Activated naive CD8-positive, alpha-beta T cell treated with anti-CD3 and anti-CD28 coated beads, Interleukin-2, amount 50 U/mL, for 24 hours (primary cell): ENCODE data around the gene DNAJC17.

Experiments used
- ATAC-seq: fragments of 150-1000 bp; cut with Tn5 transposase; one replicate; pipeline ENCODE4 v1.10.0; 2021
- DNase-seq: peaks from one replicate; pipeline ENCODE4 v3.0.0; 2021
- H3K27ac Mint-ChIP-seq: one replicate; pipeline ENCODE4 v1.8.0; 2021; ENCODE audit warnings: mild to moderate bottlenecking, mixed read lengths
- H3K27me3 Mint-ChIP-seq: one replicate; pipeline ENCODE4 v1.8.0; 2021; ENCODE audit warnings: mixed read lengths
- H3K36me3 Mint-ChIP-seq: one replicate; pipeline ENCODE4 v1.8.0; 2021; ENCODE audit warnings: low read depth, mixed read lengths
- H3K4me1 Mint-ChIP-seq: one replicate; pipeline ENCODE4 v1.8.0; 2021; ENCODE audit warnings: mixed read lengths
- H3K4me3 Mint-ChIP-seq: one replicate; pipeline ENCODE4 v1.8.0; 2021; ENCODE audit warnings: mild to moderate bottlenecking, moderate library complexity, mixed read lengths
- H3K9me3 Mint-ChIP-seq: one replicate; pipeline ENCODE4 v1.8.0; 2021; ENCODE audit warnings: mixed read lengths

DNAJC17 gene, protein sequence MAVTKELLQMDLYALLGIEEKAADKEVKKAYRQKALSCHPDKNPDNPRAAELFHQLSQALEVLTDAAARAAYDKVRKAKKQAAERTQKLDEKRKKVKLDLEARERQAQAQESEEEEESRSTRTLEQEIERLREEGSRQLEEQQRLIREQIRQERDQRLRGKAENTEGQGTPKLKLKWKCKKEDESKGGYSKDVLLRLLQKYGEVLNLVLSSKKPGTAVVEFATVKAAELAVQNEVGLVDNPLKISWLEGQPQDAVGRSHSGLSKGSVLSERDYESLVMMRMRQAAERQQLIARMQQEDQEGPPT

DNA sequence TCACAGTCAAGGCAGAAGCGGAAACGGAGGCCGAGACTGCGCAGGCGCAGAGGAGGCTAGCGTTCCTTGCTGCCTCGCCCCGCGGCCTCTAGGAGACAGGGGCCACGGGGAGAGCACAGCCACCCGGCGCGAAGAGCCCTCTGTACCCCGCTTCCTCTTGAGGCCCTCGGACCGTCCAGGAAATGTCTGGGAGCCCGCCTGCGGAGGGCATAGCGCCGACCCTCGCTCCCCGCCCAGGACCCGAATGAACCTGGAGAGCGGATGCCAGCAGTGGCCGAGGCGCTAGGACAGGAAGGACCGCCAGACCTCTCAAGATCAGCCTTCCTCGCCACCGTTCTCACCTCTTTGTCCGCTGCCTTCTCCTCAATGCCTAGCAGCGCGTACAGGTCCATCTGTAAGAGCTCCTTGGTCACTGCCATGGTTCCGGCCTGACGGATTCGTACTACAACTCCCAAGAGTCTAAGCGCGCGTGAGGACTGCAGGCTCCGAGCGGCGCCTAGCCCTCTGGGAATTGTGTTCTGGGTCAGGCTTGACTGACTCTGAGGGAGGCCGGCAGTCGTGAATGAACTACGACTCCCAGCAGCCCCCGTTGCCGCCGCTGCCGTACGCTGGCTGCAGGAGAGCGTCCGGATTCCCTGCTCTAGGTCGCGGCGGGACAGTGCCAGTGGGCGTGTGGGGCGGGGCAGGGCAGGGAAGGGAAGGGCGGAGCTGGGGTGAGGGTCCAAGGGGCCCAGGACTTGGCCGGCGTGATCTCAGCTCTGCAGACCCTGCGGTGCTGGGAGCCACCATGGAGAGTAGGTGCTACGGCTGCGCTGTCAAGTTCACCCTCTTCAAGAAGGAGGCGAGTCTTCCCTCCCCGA, at the start of gene DNAJC17, which contains the start of gene ZFYVE19:
DNAJC17 (minus strand) TSS at position 446 of the 860 bp plus-strand sequence; CDS start at position 419, 27 bp downstream.
ZFYVE19 (plus strand) TSS at position 62 of the 860 bp plus-strand sequence; CDS start at position 563, 501 bp downstream.
- Mint-ChIP-seq H3K27me3 (no peaks in the 10 kb centered on the region), H3K9me3 (no peaks in the 10 kb centered on the region), H3K36me3 (peaks cover 9% of the 10 kb centered on the region), H3K4me1 (peaks cover 24% of the 10 kb centered on the region), H3K4me3 (peak within 1 kb of the TSS; percentile 92), H3K27ac (peak within 1 kb of the TSS; percentile 99)
- peak; percentile 96 for DNase-seq
- peak; percentile 99 for ATAC-seq

DNA sequence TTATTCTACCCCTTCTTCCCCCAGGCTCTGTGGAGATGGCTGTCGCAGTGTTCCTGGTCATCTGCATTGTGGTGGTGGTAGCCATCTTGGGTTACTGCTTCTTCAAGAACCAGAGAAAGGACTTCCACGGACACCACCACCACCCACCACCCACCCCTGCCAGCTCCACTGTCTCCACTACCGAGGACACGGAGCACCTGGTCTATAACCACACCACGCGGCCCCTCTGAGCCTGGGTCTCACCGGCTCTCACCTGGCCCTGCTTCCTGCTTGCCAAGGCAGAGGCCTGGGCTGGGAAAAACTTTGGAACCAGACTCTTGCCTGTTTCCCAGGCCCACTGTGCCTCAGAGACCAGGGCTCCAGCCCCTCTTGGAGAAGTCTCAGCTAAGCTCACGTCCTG, 49.5 kb upstream of the DNAJC17 start:
- Mint-ChIP-seq H3K4me1 (no peaks in the 10 kb centered on the region), H3K36me3 (no peaks in the 10 kb centered on the region), H3K9me3 (no peaks in the 10 kb centered on the region), H3K27me3 (no peaks in the 10 kb centered on the region), H3K4me3 (no peak overlapping the region), H3K27ac (no peak overlapping the region)
- no peak for DNase-seq
- no peak for ATAC-seq

DNA sequence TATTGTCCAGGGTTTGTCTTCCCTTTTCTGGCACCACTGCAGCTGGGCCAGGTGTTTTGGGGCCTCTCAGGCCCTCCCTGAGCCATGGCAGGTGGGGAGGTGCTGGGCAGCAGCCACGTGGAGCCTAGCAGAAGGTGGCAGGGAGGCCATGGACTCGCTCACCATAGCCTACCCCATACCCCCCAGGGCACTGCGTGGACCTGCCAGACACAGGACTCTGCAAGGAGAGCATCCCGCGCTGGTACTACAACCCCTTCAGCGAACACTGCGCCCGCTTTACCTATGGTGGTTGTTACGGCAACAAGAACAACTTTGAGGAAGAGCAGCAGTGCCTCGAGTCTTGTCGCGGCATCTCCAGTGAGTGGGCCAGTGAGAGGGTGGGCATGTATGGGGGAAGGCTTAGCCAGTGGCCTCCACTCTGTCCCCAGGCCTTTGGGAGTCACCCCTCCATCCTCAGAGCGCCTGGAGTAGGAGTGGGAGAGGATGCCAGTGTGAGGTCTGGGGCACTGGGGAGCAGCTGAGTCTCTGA, 48.5 kb upstream of the DNAJC17 start:
- Mint-ChIP-seq H3K27ac (no peak overlapping the region), H3K4me3 (no peak overlapping the region), H3K9me3 (no peaks in the 10 kb centered on the region), H3K36me3 (no peaks in the 10 kb centered on the region), H3K4me1 (no peaks in the 10 kb centered on the region), H3K27me3 (no peaks in the 10 kb centered on the region)
- ATAC-seq (no peak), DNase-seq (no peak)

DNA sequence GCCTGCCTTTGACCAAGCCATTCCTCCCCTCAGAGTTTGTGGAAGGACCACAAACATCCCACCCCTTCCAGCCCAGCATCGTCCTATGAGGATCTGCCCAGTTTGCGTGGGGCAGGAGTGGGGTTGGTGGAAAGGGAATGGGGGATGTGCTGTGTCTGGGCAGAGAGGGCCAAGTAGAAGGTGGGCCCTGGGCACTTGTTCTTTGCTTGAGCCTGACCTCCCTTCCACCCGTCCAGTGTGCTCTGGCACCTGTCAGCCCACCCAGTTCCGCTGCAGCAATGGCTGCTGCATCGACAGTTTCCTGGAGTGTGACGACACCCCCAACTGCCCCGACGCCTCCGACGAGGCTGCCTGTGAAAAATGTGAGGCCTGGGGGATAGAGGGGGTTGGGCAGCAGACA, 46.9 kb upstream of the DNAJC17 start:
- H3K4me3 Mint-ChIP-seq, result no peak overlapping the region
- no peak overlapping the region for H3K27ac Mint-ChIP-seq
- no peaks in the 10 kb centered on the region for H3K9me3 Mint-ChIP-seq
- H3K4me1 Mint-ChIP-seq, result no peaks in the 10 kb centered on the region
- DNase-seq (no peak), ATAC-seq (no peak)
- no peaks in the 10 kb centered on the region for H3K36me3 Mint-ChIP-seq
- no peaks in the 10 kb centered on the region for H3K27me3 Mint-ChIP-seq

DNA sequence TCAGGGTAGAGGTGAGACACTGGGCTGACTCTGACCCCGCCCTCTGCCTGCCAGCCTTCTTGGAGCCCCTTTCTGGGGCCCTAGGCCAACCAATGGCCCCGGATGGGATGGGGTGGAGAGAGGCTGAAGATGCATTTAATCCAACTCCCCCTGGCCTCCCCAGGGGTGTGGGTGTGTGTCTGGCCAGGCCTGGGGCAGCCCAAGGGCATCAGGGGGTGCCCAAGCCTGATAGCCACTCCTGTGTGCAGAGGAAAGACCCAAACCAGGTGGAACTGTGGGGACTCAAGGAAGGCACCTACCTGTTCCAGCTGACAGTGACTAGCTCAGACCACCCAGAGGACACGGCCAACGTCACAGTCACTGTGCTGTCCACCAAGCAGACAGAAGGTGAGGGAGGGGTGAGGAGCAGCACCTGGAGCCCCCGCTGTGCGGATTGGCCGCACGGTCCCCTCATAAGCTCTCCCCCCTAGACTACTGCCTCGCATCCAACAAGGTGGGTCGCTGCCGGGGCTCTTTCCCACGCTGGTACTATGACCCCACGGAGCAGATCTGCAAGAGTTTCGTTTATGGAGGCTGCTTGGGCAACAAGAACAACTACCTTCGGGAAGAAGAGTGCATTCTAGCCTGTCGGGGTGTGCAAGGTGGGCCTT, 46.1 kb upstream of the DNAJC17 start:
- Mint-ChIP-seq H3K4me1 (no peaks in the 10 kb centered on the region), H3K36me3 (no peaks in the 10 kb centered on the region), H3K27ac (no peak overlapping the region), H3K27me3 (no peaks in the 10 kb centered on the region), H3K9me3 (no peaks in the 10 kb centered on the region), H3K4me3 (no peak overlapping the region)
- no peak for DNase-seq
- no peak for ATAC-seq

DNA sequence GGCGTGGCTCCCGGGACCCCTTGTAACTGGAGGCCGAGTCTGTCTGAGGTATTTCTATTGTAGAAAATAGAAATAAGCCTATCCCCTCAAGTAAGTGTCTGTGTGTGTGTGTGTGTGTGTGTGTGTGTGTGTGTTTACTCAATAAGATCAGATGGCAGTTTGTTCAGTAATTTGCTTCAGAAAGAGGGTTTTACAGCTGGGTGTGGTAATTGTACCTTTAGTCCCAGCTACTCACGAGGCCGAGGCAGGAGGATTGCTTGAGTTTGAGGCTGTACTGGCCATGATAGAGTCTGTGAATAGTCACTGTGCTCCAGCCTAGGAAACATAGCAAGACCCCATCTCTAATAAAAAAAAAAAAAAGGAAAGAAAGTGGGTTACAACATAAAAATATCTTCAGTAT, 45.3 kb upstream of the DNAJC17 start:
- H3K9me3 Mint-ChIP-seq, result no peaks in the 10 kb centered on the region
- no peaks in the 10 kb centered on the region for H3K36me3 Mint-ChIP-seq

DNA sequence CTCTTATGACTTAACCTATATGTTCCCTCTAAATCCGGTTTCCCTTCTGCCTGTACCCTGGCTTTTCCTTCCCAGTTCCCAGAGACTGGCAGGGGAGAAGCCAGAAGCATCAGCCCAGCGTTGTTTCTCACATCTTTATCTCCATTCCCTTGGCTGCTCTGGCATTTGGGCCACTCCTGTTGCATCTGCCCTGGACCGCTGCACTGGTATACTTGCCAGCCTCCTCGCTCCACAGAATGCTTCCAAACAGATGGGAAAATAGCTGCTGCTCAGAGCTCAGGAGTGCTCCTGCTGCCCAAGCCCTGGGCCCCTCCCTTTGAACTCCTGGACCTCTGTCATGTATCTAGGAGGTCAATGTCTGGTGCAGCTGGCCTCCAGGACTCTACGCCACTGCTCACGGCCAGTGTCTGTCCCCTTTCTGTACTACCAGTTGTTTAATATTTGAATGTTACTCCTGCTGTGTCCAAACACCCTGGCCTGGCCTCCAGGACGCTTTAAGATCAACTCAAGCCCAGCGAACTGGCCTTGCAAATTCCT, 43.4 kb upstream of the DNAJC17 start:
- ATAC-seq, result no peak
- Mint-ChIP-seq H3K9me3 (no peaks in the 10 kb centered on the region), H3K36me3 (no peaks in the 10 kb centered on the region), H3K27ac (no peak overlapping the region), H3K27me3 (peaks cover 3% of the 10 kb centered on the region), H3K4me1 (peaks cover 17% of the 10 kb centered on the region), H3K4me3 (no peak overlapping the region)
- no peak for DNase-seq

More for the DNA sequence above, 45.3 kb upstream of the DNAJC17 start:
- H3K27ac Mint-ChIP-seq, result no peak overlapping the region
- ATAC-seq (no peak), DNase-seq (no peak)
- no peak overlapping the region for H3K4me3 Mint-ChIP-seq
- peaks cover 2% of the 10 kb centered on the region for H3K27me3 Mint-ChIP-seq
- peaks cover 3% of the 10 kb centered on the region for H3K4me1 Mint-ChIP-seq

DNA sequence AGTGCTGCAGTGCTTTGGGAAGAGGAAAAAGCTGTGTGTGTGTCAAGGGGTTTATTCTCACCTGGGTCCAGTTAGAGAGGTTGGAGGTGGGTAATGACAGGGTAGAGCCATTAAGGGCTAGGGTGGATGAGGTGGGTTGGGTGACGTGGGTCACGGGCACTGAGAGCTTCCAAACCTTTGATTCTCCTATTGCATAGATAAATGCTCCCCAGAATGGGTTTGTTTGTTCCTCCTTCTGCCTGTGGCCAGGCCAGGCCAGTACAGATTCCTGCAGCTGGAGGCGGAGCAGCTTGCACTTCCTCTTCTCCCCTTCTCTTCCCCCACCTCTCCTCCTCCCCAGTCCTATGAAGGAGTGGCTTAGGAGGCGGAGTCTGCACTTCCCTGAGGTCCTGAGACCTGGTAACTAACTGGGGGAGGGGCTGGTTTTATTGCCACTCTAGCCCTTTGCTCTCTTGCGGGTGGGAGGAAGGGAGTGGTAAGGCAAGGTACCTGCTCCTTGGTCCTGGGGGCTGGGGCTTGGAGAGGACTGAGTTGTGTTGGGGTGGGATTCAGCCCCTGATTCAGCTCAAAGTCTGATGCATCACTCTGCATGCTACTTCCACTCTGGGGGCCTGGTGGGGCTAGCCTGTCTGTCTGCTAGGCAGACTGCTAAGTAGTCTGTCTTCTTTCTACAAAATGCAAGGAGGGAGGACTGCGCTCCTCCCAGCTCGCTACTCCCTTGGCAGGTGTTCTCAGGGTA, 40.1 kb upstream of the DNAJC17 start:
- H3K27ac Mint-ChIP-seq, result peak overlapping the region; percentile 39
- ATAC-seq (no peak), DNase-seq (no peak)
- peaks cover 20% of the 10 kb centered on the region for H3K27me3 Mint-ChIP-seq
- H3K4me1 Mint-ChIP-seq, result peaks cover 30% of the 10 kb centered on the region
- no peak overlapping the region for H3K4me3 Mint-ChIP-seq
- no peaks in the 10 kb centered on the region for H3K9me3 Mint-ChIP-seq
- H3K36me3 Mint-ChIP-seq, result peaks cover 3% of the 10 kb centered on the region

DNA sequence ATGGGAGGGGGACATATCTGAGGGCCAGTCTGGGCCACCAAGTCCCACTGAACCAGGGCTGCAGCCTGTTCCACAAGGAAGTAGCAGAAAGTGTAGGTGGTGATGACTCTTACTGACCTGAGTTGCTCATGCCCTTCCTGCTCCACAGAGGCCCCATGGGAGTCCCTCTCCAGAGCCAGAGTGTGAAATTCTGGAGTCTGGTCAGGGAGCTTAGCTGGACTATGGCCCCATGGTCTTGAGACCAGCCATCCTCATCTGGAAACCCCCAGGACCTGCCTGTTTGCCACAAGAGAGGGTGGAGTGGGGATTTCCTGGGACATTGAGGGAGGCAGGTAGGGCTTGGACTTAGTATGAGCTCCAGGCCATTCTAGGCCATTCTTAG, 39.6 kb upstream of the DNAJC17 start:
- Mint-ChIP-seq H3K4me1 (peaks cover 30% of the 10 kb centered on the region), H3K4me3 (no peak overlapping the region), H3K36me3 (peaks cover 3% of the 10 kb centered on the region), H3K9me3 (no peaks in the 10 kb centered on the region), H3K27me3 (peaks cover 22% of the 10 kb centered on the region), H3K27ac (peak overlapping the region; percentile 39)
- ATAC-seq (no peak), DNase-seq (no peak)

DNA sequence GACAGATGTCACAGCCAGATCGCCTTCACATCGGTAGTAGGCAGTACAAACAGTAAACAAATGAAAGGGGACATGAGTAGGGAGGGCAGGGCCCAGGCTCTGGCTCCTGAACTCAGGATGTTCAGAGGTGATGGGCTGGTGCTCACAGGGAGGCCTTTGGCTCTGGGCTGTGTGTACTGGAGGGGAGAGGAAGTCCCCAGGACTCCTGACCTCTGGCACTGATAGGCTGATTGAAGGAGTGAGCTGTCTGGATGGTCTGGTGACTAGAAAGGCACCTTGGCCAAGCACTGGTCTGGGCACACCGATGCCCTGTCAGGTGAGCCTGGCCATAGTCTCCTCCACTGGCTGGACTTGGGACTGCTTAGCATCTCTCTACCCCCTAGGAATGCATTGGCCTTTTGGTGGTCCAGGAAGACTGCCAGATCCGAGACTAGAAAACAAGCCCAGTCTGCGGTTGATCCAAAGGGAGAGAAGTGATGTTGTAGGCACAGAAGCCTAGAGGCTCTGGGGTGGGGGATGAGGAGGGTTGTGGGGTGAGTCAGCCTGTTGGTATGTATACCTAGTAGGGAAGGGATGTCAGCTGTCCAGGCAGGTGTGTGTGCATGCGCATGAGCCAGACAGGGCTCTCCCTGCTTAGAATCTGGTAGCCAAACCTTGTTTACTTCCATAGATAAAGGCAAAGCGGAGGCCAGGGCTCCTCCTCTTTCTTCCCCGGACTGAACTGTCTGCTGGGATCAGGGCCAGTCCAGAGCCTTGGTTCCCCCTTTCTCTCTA, 38.4 kb upstream of the DNAJC17 start:
- peak overlapping the region; percentile 86 for H3K4me3 Mint-ChIP-seq
- no peak for DNase-seq
- no peak for ATAC-seq
- H3K9me3 Mint-ChIP-seq, result no peaks in the 10 kb centered on the region
- peaks cover 3% of the 10 kb centered on the region for H3K36me3 Mint-ChIP-seq
- peaks cover 25% of the 10 kb centered on the region for H3K27me3 Mint-ChIP-seq
- peaks cover 30% of the 10 kb centered on the region for H3K4me1 Mint-ChIP-seq
- no peak overlapping the region for H3K27ac Mint-ChIP-seq

DNA sequence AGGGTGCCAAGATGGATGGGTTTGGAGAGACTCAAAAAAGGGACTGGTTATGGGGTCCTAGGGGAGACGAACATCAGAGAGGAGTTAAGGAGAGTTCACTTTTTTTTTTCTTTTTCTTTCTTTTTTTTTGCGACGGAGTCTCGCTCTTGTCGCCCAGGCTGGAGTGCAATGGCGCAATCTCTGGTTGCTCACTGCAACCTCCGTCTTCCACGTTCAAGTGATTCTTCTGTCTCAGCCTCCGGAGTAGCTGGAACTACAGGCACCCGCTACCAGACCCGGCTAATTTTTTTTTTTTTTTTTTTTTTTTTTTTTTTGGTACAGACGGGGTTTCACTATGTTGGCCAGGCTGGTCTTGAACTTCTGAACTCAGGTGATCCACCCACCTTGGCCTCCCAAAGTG, 37.8 kb upstream of the DNAJC17 start:
- Mint-ChIP-seq H3K27ac (peak overlapping the region; percentile 11), H3K9me3 (no peaks in the 10 kb centered on the region), H3K4me3 (peak overlapping the region; percentile 86), H3K36me3 (peaks cover 3% of the 10 kb centered on the region), H3K4me1 (peaks cover 30% of the 10 kb centered on the region), H3K27me3 (peaks cover 25% of the 10 kb centered on the region)
- ATAC-seq (no peak), DNase-seq (no peak)

DNA sequence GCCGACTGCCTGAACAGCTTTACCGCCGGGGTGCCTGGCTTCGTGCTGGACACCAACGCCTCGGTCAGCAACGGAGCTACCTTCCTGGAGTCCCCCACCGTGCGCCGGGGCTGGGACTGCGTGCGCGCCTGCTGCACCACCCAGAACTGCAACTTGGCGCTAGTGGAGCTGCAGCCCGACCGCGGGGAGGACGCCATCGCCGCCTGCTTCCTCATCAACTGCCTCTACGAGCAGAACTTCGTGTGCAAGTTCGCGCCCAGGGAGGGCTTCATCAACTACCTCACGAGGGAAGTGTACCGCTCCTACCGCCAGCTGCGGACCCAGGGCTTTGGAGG, 37.4 kb upstream of the DNAJC17 start:
- Mint-ChIP-seq H3K27me3 (peaks cover 25% of the 10 kb centered on the region), H3K4me1 (peaks cover 30% of the 10 kb centered on the region), H3K9me3 (no peaks in the 10 kb centered on the region), H3K27ac (peak overlapping the region; percentile 11), H3K36me3 (peaks cover 3% of the 10 kb centered on the region), H3K4me3 (peak overlapping the region; percentile 86)
- peak; percentile 26 for ATAC-seq
- peak; percentile 54 for DNase-seq
